GM11168 (cell line): ENCODE measurements around the gene CIAO3.
"Not testable (repeated sequence)": the region's sequence is repeated elsewhere in the genome, so short reads cannot be mapped to it uniquely, and the experiment has no call there.

Experiments used
- in situ Hi-C: fragments of 300-500 bp; cut with MboI; formaldehyde crosslinking; loops from one replicate; pipeline ENCODE4 v1.12.0; 2022; ENCODE audit warnings: low sequenced_read_pairs; ENCODE audit not compliant: unreplicated experiment

CIAO3 gene

GRCh38 chr16:776824-777223, 36.0 kb upstream of the CIAO3 start:
- in situ Hi-C loops, result no loop called here

- in situ Hi-C loops, result not testable (repeated sequence)
Measured at GRCh38 chr16:776298-776697, 35.5 kb upstream of the CIAO3 start.

- in situ Hi-C loops, result no loop called here
Measured at GRCh38 chr16:775236-775796, 34.5 kb upstream of the CIAO3 start.

GRCh38 chr16:774086-775001, 33.5 kb upstream of the CIAO3 start:
- in situ Hi-C loops, result no loop called here

GRCh38 chr16:772959-773358, 32.2 kb upstream of the CIAO3 start:
- in situ Hi-C loops, result no loop called here

- in situ Hi-C loops, result no loop called here
Measured at GRCh38 chr16:770411-770810, 29.6 kb upstream of the CIAO3 start.

- in situ Hi-C loops, result no loop called here
Measured at GRCh38 chr16:769934-770333, 29.1 kb upstream of the CIAO3 start.

GRCh38 chr16:769184-769784, 28.5 kb upstream of the CIAO3 start:
- in situ Hi-C loops, result no loop called here

- in situ Hi-C loops, result no loop called here
Measured at GRCh38 chr16:768428-768827, 27.6 kb upstream of the CIAO3 start.

- in situ Hi-C loops, result no loop called here
Measured at GRCh38 chr16:767743-768235, 27.0 kb upstream of the CIAO3 start.

GRCh38 chr16:766820-767640, 26.2 kb upstream of the CIAO3 start:
- in situ Hi-C loops, result no loop called here

GRCh38 chr16:766008-766819, 25.4 kb upstream of the CIAO3 start:
- in situ Hi-C loops, result no loop called here

GRCh38 chr16:765488-765865, 24.7 kb upstream of the CIAO3 start:
- in situ Hi-C loops, result no loop called here

- in situ Hi-C loops, result no loop called here
Measured at GRCh38 chr16:764848-765487, 24.2 kb upstream of the CIAO3 start.

GRCh38 chr16:764184-764750, 23.5 kb upstream of the CIAO3 start:
- in situ Hi-C loops, result no loop called here

GRCh38 chr16:763369-764183, 22.8 kb upstream of the CIAO3 start:
- in situ Hi-C loops, result no loop called here

GRCh38 chr16:762595-763268, 21.9 kb upstream of the CIAO3 start:
- in situ Hi-C loops, result no loop called here
